ENCODE measurements around the gene SH3RF1.

SH3RF1 gene

GRCh38 chr4:169158046-169158445, 112.7 kb downstream of the SH3RF1 start:
- no peak for DNase-seq (ENCODE audit: low read depth)
- no peak for TF ChIP-seq CTCF (IDR thresholded peaks at IDR 0.05; ENCODE audit: low read length, missing control alignments)
- no peak overlapping the region for H3K4me3 ChIP-seq (replicated peaks; ENCODE audit: low read depth, low read length)

- no peak for TF ChIP-seq CTCF (IDR thresholded peaks at IDR 0.05; ENCODE audit: low read length, missing control alignments)
- no peak for DNase-seq (ENCODE audit: low read depth)
- no peak overlapping the region for H3K4me3 ChIP-seq (replicated peaks; ENCODE audit: low read depth, low read length)
Measured at GRCh38 chr4:169156392-169156791, 114.4 kb downstream of the SH3RF1 start.

GRCh38 chr4:169154121-169154520, 116.6 kb downstream of the SH3RF1 start:
- TF ChIP-seq CTCF (IDR thresholded peaks at IDR 0.05; ENCODE audit: low read length, missing control alignments) = no peak
- no peak overlapping the region for H3K4me3 ChIP-seq (replicated peaks; ENCODE audit: low read depth, low read length)
- no peak for DNase-seq (ENCODE audit: low read depth)

GRCh38 chr4:169153481-169154087, 117.2 kb downstream of the SH3RF1 start:
- no peak for DNase-seq (ENCODE audit: low read depth)
- TF ChIP-seq CTCF (IDR thresholded peaks at IDR 0.05; ENCODE audit: low read length, missing control alignments) = no peak
- H3K4me3 ChIP-seq (replicated peaks; ENCODE audit: low read depth, low read length) = no peak overlapping the region

- peak; percentile 15 for TF ChIP-seq CTCF (IDR thresholded peaks at IDR 0.05; ENCODE audit: low read length, missing control alignments)
- no peak overlapping the region for H3K4me3 ChIP-seq (replicated peaks; ENCODE audit: low read depth, low read length)
- no peak for DNase-seq (ENCODE audit: low read depth)
Measured at GRCh38 chr4:169152899-169153298, 117.9 kb downstream of the SH3RF1 start.

- DNase-seq (ENCODE audit: low read depth) = no peak
- TF ChIP-seq CTCF (IDR thresholded peaks at IDR 0.05; ENCODE audit: low read length, missing control alignments) = no peak
- no peak overlapping the region for H3K4me3 ChIP-seq (replicated peaks; ENCODE audit: low read depth, low read length)
Measured at GRCh38 chr4:169152098-169152497, 118.7 kb downstream of the SH3RF1 start.

- no peak for TF ChIP-seq CTCF (IDR thresholded peaks at IDR 0.05; ENCODE audit: low read length, missing control alignments)
- no peak overlapping the region for H3K4me3 ChIP-seq (replicated peaks; ENCODE audit: low read depth, low read length)
- DNase-seq (ENCODE audit: low read depth) = peak; percentile 53
Measured at GRCh38 chr4:169151671-169152070, 119.1 kb downstream of the SH3RF1 start.

All from fibroblast of pulmonary artery (primary cell).